DND-41 (cell line): Measurements from ENCODE around the gene NME7.

Source experiments
- ATAC-seq: fragments of 200-7000 bp; cut with Tn5 transposase; 3 replicates; pipeline ENCODE4 v1.9.1; 2021; ENCODE audit warnings: low read depth; ENCODE audit not compliant: insufficient read depth
- DNase-seq: peaks from one replicate; pipeline ENCODE4 v3.0.0-alpha.2; 2020
- H2AFZ ChIP-seq: 2 replicates; pipeline ENCODE4 v1.6.0; 2012; ENCODE audit warnings: low read depth, low read length
- H3K27ac ChIP-seq: 2 replicates; pipeline ENCODE4 v1.5.1; 2012; ENCODE audit warnings: low read length, inconsistent platforms
- H3K27me3 ChIP-seq: fragments of 200-600 bp; sonication (generic); 2 replicates; pipeline ENCODE4 v1.6.0; 2012; ENCODE audit warnings: low read length, mild to moderate bottlenecking, inconsistent platforms; ENCODE audit not compliant: insufficient read depth, poor library complexity
- H3K36me3 ChIP-seq: 2 replicates; pipeline ENCODE4 v1.5.1; 2012; ENCODE audit warnings: low read length, inconsistent platforms; ENCODE audit not compliant: insufficient read depth
- H3K4me1 ChIP-seq: 2 replicates; pipeline ENCODE4 v1.5.1; 2012; ENCODE audit warnings: mild to moderate bottlenecking, low read length; ENCODE audit not compliant: insufficient read depth
- H3K4me2 ChIP-seq: 2 replicates; pipeline ENCODE4 v1.6.0; 2012; ENCODE audit warnings: mild to moderate bottlenecking, moderate library complexity, low read length, inconsistent platforms; ENCODE audit not compliant: insufficient read depth
- H3K4me3 ChIP-seq, 2 experiments: fragments of 200-600 bp in 1 of 2; shearing (Covaris generic) in 1 of 2; 2 replicates each; pipeline ENCODE4 v1.5.1; 2012 to 2016; ENCODE audit warnings: inconsistent platforms in 2 of 2, low read length in 2 of 2, mild to moderate bottlenecking in 2 of 2, low read depth in 1 of 2, moderate library complexity in 1 of 2
- H3K79me2 ChIP-seq: 2 replicates; pipeline ENCODE4 v1.6.0; 2012; ENCODE audit warnings: low read length, inconsistent platforms; ENCODE audit not compliant: insufficient read depth
- H3K9ac ChIP-seq: 2 replicates; pipeline ENCODE4 v1.6.0; 2012; ENCODE audit warnings: low read depth, mild to moderate bottlenecking, inconsistent platforms, low read length, moderate library complexity
- H3K9me3 ChIP-seq: 2 replicates; pipeline ENCODE4 v1.5.1; 2012; ENCODE audit warnings: low read length, moderate library complexity, mild to moderate bottlenecking, inconsistent platforms; ENCODE audit not compliant: insufficient read depth, severe bottlenecking
- H4K20me1 ChIP-seq: 2 replicates; pipeline ENCODE4 v1.6.0; 2012; ENCODE audit warnings: low read length; ENCODE audit not compliant: insufficient read depth
- EZH2 ChIP-seq: IDR thresholded peaks from 3 replicates; pipeline ENCODE4 v1.6.1; 2012; ENCODE audit warnings: borderline replicate concordance, low read depth, mild to moderate bottlenecking, moderate library complexity, low read length, inconsistent platforms; ENCODE audit not compliant: severe bottlenecking
- TF ChIP-seq, protein P1 (sequence below): IDR thresholded peaks from 2 replicates; pipeline ENCODE4 v1.5.1; 2012; ENCODE audit warnings: borderline replicate concordance, low read length, moderate library complexity, mild to moderate bottlenecking; ENCODE audit not compliant: poor library complexity, severe bottlenecking; ENCODE audit errors: extremely low read depth

Gene NME7

DNA sequence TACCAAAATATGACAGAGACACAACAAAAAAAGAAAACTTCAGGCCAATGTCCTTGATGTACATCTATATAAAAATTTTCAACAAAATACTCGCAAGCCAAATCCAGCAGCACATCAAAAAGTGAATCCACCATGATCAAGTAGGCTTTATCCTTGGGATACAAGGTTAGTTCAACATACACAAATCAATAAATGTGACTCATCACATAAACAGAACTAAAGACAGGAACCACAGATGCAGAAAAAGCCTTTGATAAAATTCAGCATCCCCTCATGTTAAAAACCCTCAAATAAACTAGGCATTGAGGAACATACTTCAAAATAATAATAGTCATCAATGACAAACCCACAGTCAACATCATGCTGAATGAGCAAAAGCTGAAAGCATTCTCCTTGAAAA is 101.5 kb downstream of the NME7 start:
- Histone ChIP-seq H3K79me2 (no peaks in the 10 kb centered on the region), H3K4me3 (no peak overlapping the region), H3K27me3 (no peaks in the 10 kb centered on the region), H3K9ac (no peak overlapping the region), H3K4me2 (no peak overlapping the region), H3K36me3 (no peaks in the 10 kb centered on the region), H3K9me3 (no peaks in the 10 kb centered on the region), H4K20me1 (no peaks in the 10 kb centered on the region), H3K4me1 (no peaks in the 10 kb centered on the region), H2AFZ (no peak overlapping the region), H3K27ac (no peak overlapping the region)
- DNase-seq: no peak
- no peak for ATAC-seq
- TF ChIP-seq, protein P1, sequence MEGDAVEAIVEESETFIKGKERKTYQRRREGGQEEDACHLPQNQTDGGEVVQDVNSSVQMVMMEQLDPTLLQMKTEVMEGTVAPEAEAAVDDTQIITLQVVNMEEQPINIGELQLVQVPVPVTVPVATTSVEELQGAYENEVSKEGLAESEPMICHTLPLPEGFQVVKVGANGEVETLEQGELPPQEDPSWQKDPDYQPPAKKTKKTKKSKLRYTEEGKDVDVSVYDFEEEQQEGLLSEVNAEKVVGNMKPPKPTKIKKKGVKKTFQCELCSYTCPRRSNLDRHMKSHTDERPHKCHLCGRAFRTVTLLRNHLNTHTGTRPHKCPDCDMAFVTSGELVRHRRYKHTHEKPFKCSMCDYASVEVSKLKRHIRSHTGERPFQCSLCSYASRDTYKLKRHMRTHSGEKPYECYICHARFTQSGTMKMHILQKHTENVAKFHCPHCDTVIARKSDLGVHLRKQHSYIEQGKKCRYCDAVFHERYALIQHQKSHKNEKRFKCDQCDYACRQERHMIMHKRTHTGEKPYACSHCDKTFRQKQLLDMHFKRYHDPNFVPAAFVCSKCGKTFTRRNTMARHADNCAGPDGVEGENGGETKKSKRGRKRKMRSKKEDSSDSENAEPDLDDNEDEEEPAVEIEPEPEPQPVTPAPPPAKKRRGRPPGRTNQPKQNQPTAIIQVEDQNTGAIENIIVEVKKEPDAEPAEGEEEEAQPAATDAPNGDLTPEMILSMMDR: no peak
- TF ChIP-seq EZH2: no peak

DNA sequence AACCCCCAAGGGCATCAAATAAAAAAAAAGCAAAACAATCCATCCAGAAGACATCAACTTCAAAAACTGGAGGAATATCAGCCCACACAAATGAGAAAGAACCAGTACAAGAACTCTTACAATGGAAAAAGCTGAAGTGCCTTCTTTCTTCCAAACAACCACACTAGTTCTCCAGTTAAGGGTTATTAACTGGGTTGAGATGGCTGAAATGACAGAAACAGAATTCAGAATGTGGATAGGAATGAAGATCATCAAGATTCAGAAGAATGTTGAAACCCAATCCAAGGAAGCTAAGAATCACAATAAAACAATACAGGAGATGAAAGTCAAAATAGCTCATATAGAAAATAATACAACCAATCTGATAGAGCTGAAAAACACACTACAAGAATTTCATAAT is 104.5 kb downstream of the NME7 start:
- Histone ChIP-seq H3K36me3 (peaks cover under 1% of the 10 kb centered on the region; the same call in 1 of the 2 replicates), H3K4me1 (no peaks in the 10 kb centered on the region), H4K20me1 (no peaks in the 10 kb centered on the region), H3K79me2 (no peaks in the 10 kb centered on the region), H3K9ac (no peak overlapping the region), H3K4me2 (no peak overlapping the region), H3K27ac (no peak overlapping the region), H2AFZ (no peak overlapping the region), H3K27me3 (no peaks in the 10 kb centered on the region), H3K9me3 (peaks cover 6% of the 10 kb centered on the region), H3K4me3 (no peak overlapping the region)
- TF ChIP-seq EZH2: no peak
- ATAC-seq (no peak), DNase-seq (no peak)

DNA sequence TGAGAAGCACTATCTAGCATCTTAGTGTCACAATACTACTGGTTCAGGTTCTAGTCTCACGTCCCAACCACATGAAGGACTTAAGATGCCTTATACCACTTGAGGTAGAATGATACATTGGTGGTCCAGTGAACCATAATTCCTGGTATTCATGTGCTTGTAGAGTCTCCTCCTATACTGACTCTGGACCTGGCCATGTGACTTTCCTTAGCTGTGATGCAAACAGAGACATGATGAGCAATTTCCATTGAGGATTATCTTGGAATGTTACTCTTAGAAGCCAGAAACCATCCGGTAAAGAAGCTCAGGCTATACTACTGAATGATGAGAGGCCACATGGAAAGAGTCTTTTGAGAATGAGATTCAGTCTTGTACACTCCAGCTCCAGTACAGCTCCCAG is 105.7 kb downstream of the NME7 start:
- Histone ChIP-seq H2AFZ (no peak overlapping the region), H3K9me3 (peaks cover 11% of the 10 kb centered on the region), H3K27me3 (no peaks in the 10 kb centered on the region), H3K27ac (no peak overlapping the region), H3K36me3 (peaks cover 3% of the 10 kb centered on the region; the same call in 1 of the 2 replicates), H3K4me1 (no peaks in the 10 kb centered on the region), H3K9ac (no peak overlapping the region), H3K4me3 (no peak overlapping the region), H3K4me2 (no peak overlapping the region), H3K79me2 (no peaks in the 10 kb centered on the region), H4K20me1 (no peaks in the 10 kb centered on the region)
- TF ChIP-seq EZH2: no peak
- TF ChIP-seq, protein P1: no peak
- ATAC-seq (no peak), DNase-seq (no peak)

DNA sequence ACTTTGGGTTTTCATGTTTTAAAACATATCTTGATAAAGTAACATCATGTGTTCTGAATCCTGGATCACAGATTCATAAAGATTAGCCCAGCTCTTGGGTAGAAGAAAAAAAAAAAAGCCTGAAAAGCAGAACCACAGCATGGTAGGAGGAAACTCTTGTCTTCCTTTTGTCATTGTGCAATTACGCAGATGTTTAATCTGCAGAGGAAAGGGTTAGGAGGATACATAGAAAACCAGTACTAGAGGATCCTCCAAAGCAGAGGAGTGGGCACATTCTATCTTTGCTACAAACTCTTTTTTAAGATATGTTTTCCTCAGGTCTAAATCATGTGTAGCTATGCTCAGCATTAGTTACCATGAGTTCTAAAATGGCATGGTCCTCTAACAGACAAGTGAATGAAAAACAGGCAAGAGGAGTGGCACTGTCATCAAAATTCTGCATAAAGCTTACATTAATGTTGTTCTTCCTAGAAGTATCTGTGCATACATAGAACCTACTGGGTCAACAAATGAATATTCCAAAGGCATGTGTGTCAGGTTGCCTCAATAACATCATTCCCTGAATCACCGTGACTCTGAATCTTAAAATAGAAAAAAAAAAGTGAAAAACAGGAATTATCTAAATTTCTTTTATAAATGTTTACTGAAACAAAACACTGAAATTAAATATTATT is 107.0 kb downstream of the NME7 start:
- Histone ChIP-seq H3K4me3 (no peak overlapping the region), H3K27ac (no peak overlapping the region), H3K9ac (no peak overlapping the region), H2AFZ (no peak overlapping the region), H3K36me3 (peaks cover 3% of the 10 kb centered on the region; the same call in 1 of the 2 replicates), H3K4me2 (no peak overlapping the region), H3K9me3 (peaks cover 11% of the 10 kb centered on the region), H3K27me3 (no peaks in the 10 kb centered on the region), H3K79me2 (no peaks in the 10 kb centered on the region), H3K4me1 (no peaks in the 10 kb centered on the region), H4K20me1 (no peaks in the 10 kb centered on the region)
- no peak for DNase-seq
- ATAC-seq: no peak
- TF ChIP-seq EZH2: no peak
- TF ChIP-seq, protein P1: no peak
